ENCODE data around the gene ARL14EP.

- TF ChIP-seq ZNF384 (IDR thresholded peaks at IDR 0.05) = no peak
- no peak for TF ChIP-seq SP1 (IDR thresholded peaks at IDR 0.05)
- TF ChIP-seq TARDBP (IDR thresholded peaks at IDR 0.05) = no peak
- no peak for TF ChIP-seq ELF4 (IDR thresholded peaks at IDR 0.05)
- no peak for TF ChIP-seq NFRKB (IDR thresholded peaks at IDR 0.05)
- TF ChIP-seq FOXM1 (IDR thresholded peaks at IDR 0.05; ENCODE audit: borderline replicate concordance) = no peak
- TF ChIP-seq BHLHE40 (IDR thresholded peaks at IDR 0.05; ENCODE audit: borderline replicate concordance) = no peak
- no peak for TF ChIP-seq CTBP1 (IDR thresholded peaks at IDR 0.05; ENCODE audit: borderline replicate concordance)
- no peak for TF ChIP-seq ARNT (IDR thresholded peaks at IDR 0.05)
- no peak for TF ChIP-seq FOXK2 (IDR thresholded peaks at IDR 0.05)
- TF ChIP-seq HDGF (IDR thresholded peaks at IDR 0.05; ENCODE audit: borderline replicate concordance) = no peak
- no peak for TF ChIP-seq PKNOX1 (IDR thresholded peaks at IDR 0.05)
Observed at GRCh38 chr11:30345644-30346043, 22.7 kb downstream of the ARL14EP start.

All from HEK293T (cell line).